ENCODE results near the gene BFSP2.

DNA sequence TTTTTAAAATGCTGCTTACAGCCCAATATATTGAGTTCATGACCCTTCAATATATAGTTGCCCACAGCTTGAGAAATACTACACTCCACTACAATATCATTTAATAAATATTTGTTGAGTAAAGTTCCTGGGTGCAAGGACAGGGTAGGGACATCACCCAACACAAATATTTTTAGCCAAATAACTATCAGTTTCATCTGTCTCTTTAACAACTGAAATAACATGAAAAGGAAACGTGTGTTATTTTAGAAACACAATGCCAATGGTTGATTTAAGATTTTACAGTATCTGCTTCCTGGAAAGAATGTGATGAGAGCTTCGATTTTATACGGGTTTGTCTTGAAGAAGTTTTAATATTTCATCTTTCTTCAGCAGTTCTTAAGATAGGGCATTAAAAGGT lies 106.0 kb downstream of the BFSP2 start:
- TF ChIP-seq EZH2phosphoT487 (IDR thresholded peaks at IDR 0.05; ENCODE audit: low read depth) = no peak
- TF ChIP-seq, protein P1, sequence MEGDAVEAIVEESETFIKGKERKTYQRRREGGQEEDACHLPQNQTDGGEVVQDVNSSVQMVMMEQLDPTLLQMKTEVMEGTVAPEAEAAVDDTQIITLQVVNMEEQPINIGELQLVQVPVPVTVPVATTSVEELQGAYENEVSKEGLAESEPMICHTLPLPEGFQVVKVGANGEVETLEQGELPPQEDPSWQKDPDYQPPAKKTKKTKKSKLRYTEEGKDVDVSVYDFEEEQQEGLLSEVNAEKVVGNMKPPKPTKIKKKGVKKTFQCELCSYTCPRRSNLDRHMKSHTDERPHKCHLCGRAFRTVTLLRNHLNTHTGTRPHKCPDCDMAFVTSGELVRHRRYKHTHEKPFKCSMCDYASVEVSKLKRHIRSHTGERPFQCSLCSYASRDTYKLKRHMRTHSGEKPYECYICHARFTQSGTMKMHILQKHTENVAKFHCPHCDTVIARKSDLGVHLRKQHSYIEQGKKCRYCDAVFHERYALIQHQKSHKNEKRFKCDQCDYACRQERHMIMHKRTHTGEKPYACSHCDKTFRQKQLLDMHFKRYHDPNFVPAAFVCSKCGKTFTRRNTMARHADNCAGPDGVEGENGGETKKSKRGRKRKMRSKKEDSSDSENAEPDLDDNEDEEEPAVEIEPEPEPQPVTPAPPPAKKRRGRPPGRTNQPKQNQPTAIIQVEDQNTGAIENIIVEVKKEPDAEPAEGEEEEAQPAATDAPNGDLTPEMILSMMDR (IDR thresholded peaks at IDR 0.05; ENCODE audit: low read depth, low read length) = no peak

Data from OCI-LY3 (cell line).